Vagina (tissue), 2 donors: ENCODE results near the gene PDIA5.

Experiments used
- POLR2A ChIP-seq, 2 donors: fragments of 450-650 bp; IDR thresholded peaks; one replicate each; pipeline ENCODE4 v1.6.1; 2017; ENCODE audit warnings: antibody characterized with exemption in 2 of 2, mild to moderate bottlenecking in 2 of 2, moderate library complexity in 2 of 2
- POLR2AphosphoS5 ChIP-seq, 2 donors: sonication (generic); formaldehyde crosslinking; IDR thresholded peaks; one replicate each; pipeline ENCODE4 v1.9.0; 2017; ENCODE audit warnings: antibody characterized with exemption in 2 of 2, mild to moderate bottlenecking in 2 of 2, low read depth in 1 of 2; ENCODE audit not compliant: insufficient read depth in 1 of 2
- TF ChIP-seq, protein P1 (sequence below), 3 experiments: fragments of 450-650 bp in 2 of 3; fragments of 200-600 bp in 1 of 3; sonication (generic) in 1 of 3; IDR thresholded peaks; one replicate each; pipeline ENCODE4 v1.5.1; 2017 to 2019; ENCODE audit warnings: antibody characterized with exemption in 3 of 3, mild to moderate bottlenecking in 2 of 3, moderate library complexity in 2 of 3

DNA sequence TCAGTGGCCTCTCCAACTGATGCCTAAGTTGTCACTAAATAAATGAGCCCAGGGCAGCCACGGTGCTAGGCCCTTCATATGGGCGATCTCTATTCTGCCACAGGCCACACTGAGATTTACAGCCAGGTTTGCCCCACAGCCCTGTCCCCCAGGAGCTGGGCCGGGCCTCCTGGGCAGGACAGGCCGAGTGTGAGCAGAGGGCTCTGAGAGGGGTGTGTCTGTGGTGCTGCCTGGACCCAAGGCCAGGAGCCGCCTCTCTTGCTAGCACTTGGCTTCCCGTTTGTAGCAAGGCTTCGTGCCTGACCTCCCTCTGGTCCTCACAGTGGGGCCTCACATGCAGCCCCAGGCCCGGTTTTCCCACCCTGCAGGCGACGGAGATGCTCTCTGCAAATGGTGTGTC, 67.8 kb downstream of the PDIA5 start:
- TF ChIP-seq, protein P1, sequence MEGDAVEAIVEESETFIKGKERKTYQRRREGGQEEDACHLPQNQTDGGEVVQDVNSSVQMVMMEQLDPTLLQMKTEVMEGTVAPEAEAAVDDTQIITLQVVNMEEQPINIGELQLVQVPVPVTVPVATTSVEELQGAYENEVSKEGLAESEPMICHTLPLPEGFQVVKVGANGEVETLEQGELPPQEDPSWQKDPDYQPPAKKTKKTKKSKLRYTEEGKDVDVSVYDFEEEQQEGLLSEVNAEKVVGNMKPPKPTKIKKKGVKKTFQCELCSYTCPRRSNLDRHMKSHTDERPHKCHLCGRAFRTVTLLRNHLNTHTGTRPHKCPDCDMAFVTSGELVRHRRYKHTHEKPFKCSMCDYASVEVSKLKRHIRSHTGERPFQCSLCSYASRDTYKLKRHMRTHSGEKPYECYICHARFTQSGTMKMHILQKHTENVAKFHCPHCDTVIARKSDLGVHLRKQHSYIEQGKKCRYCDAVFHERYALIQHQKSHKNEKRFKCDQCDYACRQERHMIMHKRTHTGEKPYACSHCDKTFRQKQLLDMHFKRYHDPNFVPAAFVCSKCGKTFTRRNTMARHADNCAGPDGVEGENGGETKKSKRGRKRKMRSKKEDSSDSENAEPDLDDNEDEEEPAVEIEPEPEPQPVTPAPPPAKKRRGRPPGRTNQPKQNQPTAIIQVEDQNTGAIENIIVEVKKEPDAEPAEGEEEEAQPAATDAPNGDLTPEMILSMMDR (IDR thresholded peaks at IDR 0.05): no peak
- TF ChIP-seq POLR2A (IDR thresholded peaks at IDR 0.05): no peak
- no peak for TF ChIP-seq POLR2AphosphoS5 (IDR thresholded peaks at IDR 0.05; ENCODE audit: insufficient read depth in 1 of 2, low read depth in 1 of 2)
